DMS153 (cell line): ENCODE results near the gene POF1B.
A peak's percentile ranks its signal among the peaks of the same experiment; 100 is the strongest.

Source experiments
- DNase-seq: peaks from one replicate; lab custom pipeline; 2025; lab: John Stamatoyannopoulos, UW

POF1B gene

GRCh38 chrX:85243761-85244449 lies 135.6 kb downstream of the POF1B start, which contains the start of the genes SATL1 and ZNF711:
Gene SATL1, minus strand, starts transcription at chrX:85243779. Its CDS starts 134,811 bp downstream, at chrX:85108968.
Gene ZNF711, plus strand, starts transcription at chrX:85243991. Its CDS starts 3,582 bp downstream, at chrX:85247573.
- peak; percentile 75 for DNase-seq

GRCh38 chrX:85243155-85243554 lies 136.3 kb downstream of the POF1B start:
- no peak for DNase-seq
